NCI-H2029 treated with DMSO at 0.1 percent for 48 hours (cell line): ENCODE results near the gene CYB5A.

ENCODE experiments used
- DNase-seq: peaks from one replicate; lab custom pipeline; 2025; lab: John Stamatoyannopoulos, UW

Gene CYB5A

GRCh38 chr18:74277296-74277695, 14.5 kb downstream of the CYB5A start:
- no peak for DNase-seq

- DNase-seq, result no peak
These were observed 15.2 kb downstream of the CYB5A start for GRCh38 chr18:74276609-74277008.

GRCh38 chr18:74275736-74276135, 16.0 kb downstream of the CYB5A start:
- no peak for DNase-seq

- DNase-seq, result no peak
These were observed 17.1 kb downstream of the CYB5A start for GRCh38 chr18:74274700-74275099.

GRCh38 chr18:74273394-74273793, 18.4 kb downstream of the CYB5A start:
- DNase-seq, result no peak

GRCh38 chr18:74271635-74272034, 20.1 kb downstream of the CYB5A start:
- no peak for DNase-seq

GRCh38 chr18:74268933-74269620, 22.7 kb downstream of the CYB5A start:
- DNase-seq, result no peak

GRCh38 chr18:74268175-74268574, 23.6 kb downstream of the CYB5A start:
- DNase-seq, result no peak

GRCh38 chr18:74266161-74266560, 25.6 kb downstream of the CYB5A start:
- DNase-seq, result no peak

GRCh38 chr18:74265546-74266098, 26.1 kb downstream of the CYB5A start:
- DNase-seq, result no peak

- DNase-seq, result no peak
These were observed 27.3 kb downstream of the CYB5A start for GRCh38 chr18:74264303-74265020.

- DNase-seq, result no peak
These were observed 30.6 kb downstream of the CYB5A start for GRCh38 chr18:74261053-74261713.

GRCh38 chr18:74259347-74259746, 32.4 kb downstream of the CYB5A start:
- DNase-seq, result no peak

GRCh38 chr18:74257083-74257482, 34.7 kb downstream of the CYB5A start:
- no peak for DNase-seq

GRCh38 chr18:74256190-74256589, 35.6 kb downstream of the CYB5A start:
- DNase-seq, result no peak

GRCh38 chr18:74255131-74255616, 36.6 kb downstream of the CYB5A start:
- no peak for DNase-seq

- DNase-seq, result no peak
These were observed 39.7 kb downstream of the CYB5A start for GRCh38 chr18:74252039-74252395.

GRCh38 chr18:74251297-74252038, 40.3 kb downstream of the CYB5A start:
- no peak for DNase-seq

GRCh38 chr18:74250131-74250530, 41.6 kb downstream of the CYB5A start:
- DNase-seq, result no peak

- no peak for DNase-seq
These were observed 42.4 kb downstream of the CYB5A start for GRCh38 chr18:74249181-74249968.

GRCh38 chr18:74248595-74248994, 43.2 kb downstream of the CYB5A start:
- DNase-seq, result no peak
